Measurements from ENCODE around the gene LCE7A. TPM values are rescaled to one million over a fixed set of nuclear protein-coding genes. Genes with fewer than 3 reads are reported as not detected.

LCE7A gene
- polyA plus RNA-seq, 1 donor from 2014 or later, result not detected

GRCh38 chr1:152899883-152900282 is 40.1 kb downstream of the LCE7A start:
- H3K4me3 ChIP-seq (ENCODE audit: low read length), result no peak overlapping the region

GRCh38 chr1:152901631-152902030 is 41.8 kb downstream of the LCE7A start:
- no peak overlapping the region for H3K4me2 ChIP-seq (ENCODE audit: low read length)
- no peaks in the 10 kb centered on the region for H3K9me2 ChIP-seq (ENCODE audit: insufficient read depth, low read length)
- no peak overlapping the region for H3K27ac ChIP-seq (ENCODE audit: low read length)
- H3F3A ChIP-seq (ENCODE audit: insufficient read depth, low read length, poor library complexity, severe bottlenecking), result no peaks in the 10 kb centered on the region
- TF ChIP-seq MXI1 (conservative IDR thresholded peaks at IDR 0.05; ENCODE audit: poor library complexity, severe bottlenecking) (no peak), EZH2 (IDR thresholded peaks at IDR 0.05; ENCODE audit: borderline replicate concordance, insufficient read depth, low read length, poor library complexity, severe bottlenecking) (no peak), SMC3 (conservative IDR thresholded peaks at IDR 0.05; ENCODE audit: poor library complexity) (no peak), TAF1 (IDR thresholded peaks at IDR 0.05; ENCODE audit: low read depth) (no peak), RAD21 (conservative IDR thresholded peaks at IDR 0.05) (no peak), POLR2AphosphoS5 (IDR thresholded peaks at IDR 0.05) (no peak), EP300 (conservative IDR thresholded peaks at IDR 0.05; ENCODE audit: poor library complexity, severe bottlenecking) (no peak)
- TF ChIP-seq, protein P1, sequence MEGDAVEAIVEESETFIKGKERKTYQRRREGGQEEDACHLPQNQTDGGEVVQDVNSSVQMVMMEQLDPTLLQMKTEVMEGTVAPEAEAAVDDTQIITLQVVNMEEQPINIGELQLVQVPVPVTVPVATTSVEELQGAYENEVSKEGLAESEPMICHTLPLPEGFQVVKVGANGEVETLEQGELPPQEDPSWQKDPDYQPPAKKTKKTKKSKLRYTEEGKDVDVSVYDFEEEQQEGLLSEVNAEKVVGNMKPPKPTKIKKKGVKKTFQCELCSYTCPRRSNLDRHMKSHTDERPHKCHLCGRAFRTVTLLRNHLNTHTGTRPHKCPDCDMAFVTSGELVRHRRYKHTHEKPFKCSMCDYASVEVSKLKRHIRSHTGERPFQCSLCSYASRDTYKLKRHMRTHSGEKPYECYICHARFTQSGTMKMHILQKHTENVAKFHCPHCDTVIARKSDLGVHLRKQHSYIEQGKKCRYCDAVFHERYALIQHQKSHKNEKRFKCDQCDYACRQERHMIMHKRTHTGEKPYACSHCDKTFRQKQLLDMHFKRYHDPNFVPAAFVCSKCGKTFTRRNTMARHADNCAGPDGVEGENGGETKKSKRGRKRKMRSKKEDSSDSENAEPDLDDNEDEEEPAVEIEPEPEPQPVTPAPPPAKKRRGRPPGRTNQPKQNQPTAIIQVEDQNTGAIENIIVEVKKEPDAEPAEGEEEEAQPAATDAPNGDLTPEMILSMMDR (IDR thresholded peaks at IDR 0.05; ENCODE audit: poor library complexity, severe bottlenecking), result no peak
- TF ChIP-seq, protein P2, sequence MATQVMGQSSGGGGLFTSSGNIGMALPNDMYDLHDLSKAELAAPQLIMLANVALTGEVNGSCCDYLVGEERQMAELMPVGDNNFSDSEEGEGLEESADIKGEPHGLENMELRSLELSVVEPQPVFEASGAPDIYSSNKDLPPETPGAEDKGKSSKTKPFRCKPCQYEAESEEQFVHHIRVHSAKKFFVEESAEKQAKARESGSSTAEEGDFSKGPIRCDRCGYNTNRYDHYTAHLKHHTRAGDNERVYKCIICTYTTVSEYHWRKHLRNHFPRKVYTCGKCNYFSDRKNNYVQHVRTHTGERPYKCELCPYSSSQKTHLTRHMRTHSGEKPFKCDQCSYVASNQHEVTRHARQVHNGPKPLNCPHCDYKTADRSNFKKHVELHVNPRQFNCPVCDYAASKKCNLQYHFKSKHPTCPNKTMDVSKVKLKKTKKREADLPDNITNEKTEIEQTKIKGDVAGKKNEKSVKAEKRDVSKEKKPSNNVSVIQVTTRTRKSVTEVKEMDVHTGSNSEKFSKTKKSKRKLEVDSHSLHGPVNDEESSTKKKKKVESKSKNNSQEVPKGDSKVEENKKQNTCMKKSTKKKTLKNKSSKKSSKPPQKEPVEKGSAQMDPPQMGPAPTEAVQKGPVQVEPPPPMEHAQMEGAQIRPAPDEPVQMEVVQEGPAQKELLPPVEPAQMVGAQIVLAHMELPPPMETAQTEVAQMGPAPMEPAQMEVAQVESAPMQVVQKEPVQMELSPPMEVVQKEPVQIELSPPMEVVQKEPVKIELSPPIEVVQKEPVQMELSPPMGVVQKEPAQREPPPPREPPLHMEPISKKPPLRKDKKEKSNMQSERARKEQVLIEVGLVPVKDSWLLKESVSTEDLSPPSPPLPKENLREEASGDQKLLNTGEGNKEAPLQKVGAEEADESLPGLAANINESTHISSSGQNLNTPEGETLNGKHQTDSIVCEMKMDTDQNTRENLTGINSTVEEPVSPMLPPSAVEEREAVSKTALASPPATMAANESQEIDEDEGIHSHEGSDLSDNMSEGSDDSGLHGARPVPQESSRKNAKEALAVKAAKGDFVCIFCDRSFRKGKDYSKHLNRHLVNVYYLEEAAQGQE (IDR thresholded peaks at IDR 0.05; ENCODE audit: borderline replicate concordance), result no peak
- no peak overlapping the region for H2AFZ ChIP-seq (ENCODE audit: low read depth, low read length)
- no peaks in the 10 kb centered on the region for H3K79me2 ChIP-seq (replicated peaks; ENCODE audit: insufficient read depth, low read length)
- no peaks in the 10 kb centered on the region for H4K20me1 ChIP-seq (ENCODE audit: insufficient read depth)
- H3K27me3 ChIP-seq (ENCODE audit: insufficient read depth, low read depth, low read length), result no peaks in the 10 kb centered on the region
- H3K4me3 ChIP-seq (ENCODE audit: low read length), result no peak overlapping the region
- H3K9ac ChIP-seq (ENCODE audit: low read length), result no peak overlapping the region
- no peaks in the 10 kb centered on the region for H3K9me3 ChIP-seq (ENCODE audit: low read length)
- H3K36me3 ChIP-seq (ENCODE audit: insufficient read depth, low read length), result no peaks in the 10 kb centered on the region

More at GRCh38 chr1:152899883-152900282, 40.1 kb downstream of the LCE7A start:
- Histone ChIP-seq H3K27me3 (ENCODE audit: insufficient read depth, low read depth, low read length) (no peaks in the 10 kb centered on the region), H3K36me3 (ENCODE audit: insufficient read depth, low read length) (no peaks in the 10 kb centered on the region), H3K27ac (ENCODE audit: low read length) (no peak overlapping the region), H2AFZ (ENCODE audit: low read depth, low read length) (no peak overlapping the region), H3K9me2 (ENCODE audit: insufficient read depth, low read length) (no peaks in the 10 kb centered on the region), H3K9me3 (ENCODE audit: low read length) (no peaks in the 10 kb centered on the region), H3F3A (ENCODE audit: insufficient read depth, low read length, poor library complexity, severe bottlenecking) (no peaks in the 10 kb centered on the region), H3K9ac (ENCODE audit: low read length) (no peak overlapping the region), H4K20me1 (ENCODE audit: insufficient read depth) (no peaks in the 10 kb centered on the region), H3K79me2 (replicated peaks; ENCODE audit: insufficient read depth, low read length) (no peaks in the 10 kb centered on the region), H3K4me2 (ENCODE audit: low read length) (no peak overlapping the region)
- TF ChIP-seq TAF1 (IDR thresholded peaks at IDR 0.05; ENCODE audit: low read depth) (no peak), EP300 (conservative IDR thresholded peaks at IDR 0.05; ENCODE audit: poor library complexity, severe bottlenecking) (no peak), POLR2AphosphoS5 (IDR thresholded peaks at IDR 0.05) (no peak), EZH2 (IDR thresholded peaks at IDR 0.05; ENCODE audit: borderline replicate concordance, insufficient read depth, low read length, poor library complexity, severe bottlenecking) (no peak), MXI1 (conservative IDR thresholded peaks at IDR 0.05; ENCODE audit: poor library complexity, severe bottlenecking) (no peak), RAD21 (conservative IDR thresholded peaks at IDR 0.05) (no peak), SMC3 (conservative IDR thresholded peaks at IDR 0.05; ENCODE audit: poor library complexity) (no peak)
- TF ChIP-seq, protein P2 (IDR thresholded peaks at IDR 0.05; ENCODE audit: borderline replicate concordance), result no peak
- TF ChIP-seq, protein P1 (IDR thresholded peaks at IDR 0.05; ENCODE audit: poor library complexity, severe bottlenecking), result no peak

All from neural cell (in vitro differentiated cells).